ENCODE measurements around the gene GPD1. TPM values are rescaled to one million over a fixed set of nuclear protein-coding genes. Genes with fewer than 3 reads are reported as not detected.
A peak's percentile ranks its signal among the peaks of the same experiment; 100 is the strongest.
"Not testable (repeated sequence)": the region's sequence is repeated elsewhere in the genome, so short reads cannot be mapped to it uniquely, and the experiment has no call there.

GPD1 gene
- total and polyA plus RNA-seq, 2 experiments from 2014 or later: 2.5 to 3.4 TPM

GRCh38 chr12:50151047-50151687 is 47.4 kb downstream of the GPD1 start:
- no peak overlapping the region for H3K4me3 ChIP-seq
- H3K27me3 ChIP-seq: no peaks in the 10 kb centered on the region
- peak in 1 of 2 donors; percentile 71 for DNase-seq (ENCODE audit: low read depth in 1 of 2, low spot score in 1 of 2)
- H3K9me3 ChIP-seq (ENCODE audit: low read depth): no peaks in the 10 kb centered on the region
- no peaks in the 10 kb centered on the region for H3K36me3 ChIP-seq
- H3K4me1 ChIP-seq (ENCODE audit: low read depth): no peaks in the 10 kb centered on the region
- H3K27ac ChIP-seq: peak overlapping the region; percentile 2
- no peak for TF ChIP-seq CTCF (IDR thresholded peaks at IDR 0.05; ENCODE audit: low read depth, low read length)

GRCh38 chr12:50154947-50155346 is 51.1 kb downstream of the GPD1 start:
- H3K4me3 ChIP-seq; H3K9me3 ChIP-seq (ENCODE audit: low read depth); H3K27ac ChIP-seq; H3K27me3 ChIP-seq; DNase-seq (ENCODE audit: low read depth in 1 of 2, low spot score in 1 of 2); H3K4me1 ChIP-seq (ENCODE audit: low read depth); H3K36me3 ChIP-seq: not testable (repeated sequence)

GRCh38 chr12:50156641-50157040 is 52.8 kb downstream of the GPD1 start:
- H3K27ac ChIP-seq: no peak overlapping the region
- no peak overlapping the region for H3K4me3 ChIP-seq
- H3K36me3 ChIP-seq: peaks cover 4% of the 10 kb centered on the region
- no peaks in the 10 kb centered on the region for H3K9me3 ChIP-seq (ENCODE audit: low read depth)
- peaks cover 11% of the 10 kb centered on the region for H3K4me1 ChIP-seq (ENCODE audit: low read depth)
- H3K27me3 ChIP-seq: no peaks in the 10 kb centered on the region
- TF ChIP-seq CTCF (IDR thresholded peaks at IDR 0.05; ENCODE audit: low read depth, low read length): no peak
- no peak for DNase-seq (ENCODE audit: low read depth in 1 of 2, low spot score in 1 of 2)

- no peak for DNase-seq (ENCODE audit: low read depth in 1 of 2, low spot score in 1 of 2)
- peaks cover 11% of the 10 kb centered on the region for H3K4me1 ChIP-seq (ENCODE audit: low read depth)
- no peaks in the 10 kb centered on the region for H3K9me3 ChIP-seq (ENCODE audit: low read depth)
- TF ChIP-seq CTCF (IDR thresholded peaks at IDR 0.05; ENCODE audit: low read depth, low read length): no peak
- H3K27me3 ChIP-seq: no peaks in the 10 kb centered on the region
- peaks cover 4% of the 10 kb centered on the region for H3K36me3 ChIP-seq
- no peak overlapping the region for H3K27ac ChIP-seq
- no peak overlapping the region for H3K4me3 ChIP-seq
Measured at GRCh38 chr12:50157259-50157658, 53.5 kb downstream of the GPD1 start.

- H3K27me3 ChIP-seq: no peaks in the 10 kb centered on the region
- H3K9me3 ChIP-seq (ENCODE audit: low read depth): no peaks in the 10 kb centered on the region
- H3K27ac ChIP-seq: peak overlapping the region; percentile 81
- peaks cover 4% of the 10 kb centered on the region for H3K36me3 ChIP-seq
- H3K4me1 ChIP-seq (ENCODE audit: low read depth): peaks cover 11% of the 10 kb centered on the region
- DNase-seq (ENCODE audit: low read depth in 1 of 2, low spot score in 1 of 2): no peak
- no peak for TF ChIP-seq CTCF (IDR thresholded peaks at IDR 0.05; ENCODE audit: low read depth, low read length)
- no peak overlapping the region for H3K4me3 ChIP-seq
Measured at GRCh38 chr12:50160643-50161042, 56.8 kb downstream of the GPD1 start.

Other genes starting within 250 kb of the GPD1 start
- 0.06 TPM in 1 of 2 replicates, not detected in the other for gene FAIM2, start 200.1 kb upstream of the GPD1 start, total RNA-seq
- gene FAIM2, start 200.1 kb upstream of the GPD1 start, polyA plus RNA-seq: 0.49 TPM in 1 of 2 replicates, not detected in the other
- not detected in 2 replicates for gene AQP2, start 153.3 kb upstream of the GPD1 start, total RNA-seq
- gene AQP2, start 153.3 kb upstream of the GPD1 start, polyA plus RNA-seq: not detected in 2 replicates
- 1.6 TPM in 1 of 2 replicates, not detected in the other for gene AQP5, start 142.1 kb upstream of the GPD1 start, total RNA-seq
- 0.56 and 0.74 TPM in 2 replicates for gene AQP5, start 142.1 kb upstream of the GPD1 start, polyA plus RNA-seq
- gene AQP6, start 131.1 kb upstream of the GPD1 start, total RNA-seq: 1.8 TPM in 1 of 2 replicates, not detected in the other
- 0.26 and 0.42 TPM in 2 replicates for gene AQP6, start 131.1 kb upstream of the GPD1 start, polyA plus RNA-seq
- gene RACGAP1, start 78.5 kb upstream of the GPD1 start, total RNA-seq: 10.4 and 63.9 TPM in 2 replicates
- gene RACGAP1, start 78.5 kb upstream of the GPD1 start, polyA plus RNA-seq: 13.4 and 57.3 TPM in 2 replicates
- 5.0 and 7.0 TPM in 2 replicates for gene ASIC1, start 46.4 kb upstream of the GPD1 start, total RNA-seq
- gene ASIC1, start 46.4 kb upstream of the GPD1 start, polyA plus RNA-seq: 4.6 and 6.9 TPM in 2 replicates
- gene SMARCD1, start 18.7 kb upstream of the GPD1 start, total RNA-seq: 97.8 and 108 TPM in 2 replicates
- gene SMARCD1, start 18.7 kb upstream of the GPD1 start, polyA plus RNA-seq: 40.7 and 45.1 TPM in 2 replicates
- gene COX14, start 8.2 kb downstream of the GPD1 start, total RNA-seq: 43.9 and 105 TPM in 2 replicates
- gene COX14, start 8.2 kb downstream of the GPD1 start, polyA plus RNA-seq: 234 and 265 TPM in 2 replicates
- gene CERS5, start 63.4 kb downstream of the GPD1 start, total RNA-seq: 51.9 and 78.4 TPM in 2 replicates
- gene CERS5, start 63.4 kb downstream of the GPD1 start, polyA plus RNA-seq: 107 and 127 TPM in 2 replicates
- gene LIMA1, start 179.5 kb downstream of the GPD1 start, total RNA-seq: 12.6 and 12.8 TPM in 2 replicates
- gene LIMA1, start 179.5 kb downstream of the GPD1 start, polyA plus RNA-seq: 8.9 and 9.9 TPM in 2 replicates